ENCODE measurements around the gene BCAR1. TPM values are rescaled to one million over a fixed set of nuclear protein-coding genes. Genes with fewer than 3 reads are reported as not detected.

The BCAR1 gene
- total and polyA plus RNA-seq, 10 of the 15 experiments (the other 5 are each of a cell fraction or from before 2014, with no cell fraction given) = 0.13 to 14.1 (median 2.8) TPM; not detected in 1

- TF ChIP-seq BACH1 (IDR thresholded peaks at IDR 0.05; ENCODE audit: borderline replicate concordance) (no peak), TAF1 (IDR thresholded peaks at IDR 0.05; ENCODE audit: borderline replicate concordance, low read depth, low read length) (no peak), MYC (IDR thresholded peaks at IDR 0.05; ENCODE audit: insufficient read depth, insufficient read length, insufficient replicate concordance, low read length, severe bottlenecking) (no peak), ZSCAN29 (IDR thresholded peaks at IDR 0.05) (no peak)
These were observed 55.3 kb downstream of the BCAR1 start (continued) for GRCh38 chr16:75195811-75196790.

GRCh38 chr16:75193730-75194444 lies 57.5 kb downstream of the BCAR1 start:
- H4K20me1 ChIP-seq (ENCODE audit: control insufficient read depth, insufficient read depth) = no peaks in the 10 kb centered on the region
- H3K36me3 ChIP-seq (ENCODE audit: control insufficient read depth in 2 of 2, insufficient read depth in 2 of 2, low read length in 1 of 2) = no peaks in the 10 kb centered on the region
- ChIA-PET CTCF (no interaction called here), RAD21 (ENCODE audit: unreplicated experiment) (no interaction called here), POLR2A (no interaction called here), SMC1A (ENCODE audit: uncharacterized antibody, unreplicated experiment) (interaction anchor here (1.0 kb wide), 1 partner anchor 18 kb away, joined by 3 read pairs; no protein-coding TSS in a partner anchor)
- peaks cover 1 to 4% of the 10 kb centered on the region in 2 experiments for H3K27me3 ChIP-seq (replicated peaks in 1 of 2; ENCODE audit: control insufficient read depth in 2 of 2, insufficient read depth in 2 of 2, low read length in 1 of 2)
- H3K4me2 ChIP-seq (ENCODE audit: control insufficient read depth, insufficient read depth) = no peak overlapping the region
- no peak overlapping the region for H3K27ac ChIP-seq (ENCODE audit: control insufficient read depth, insufficient read depth)
- no TSS peak for BruUV-seq (replicated peaks)
- ATAC-seq (no peak), DNase-seq (ENCODE audit: low read depth, low spot score) (no peak), FAIRE-seq (no peak)
- H2AFZ ChIP-seq (ENCODE audit: control insufficient read depth, low read depth, low read length) = no peak overlapping the region
- H3K4me3 ChIP-seq = no peak overlapping the region
- 64% methylated on average over 10 of the region's 10 CpGs for whole genome bisulfite sequencing (ENCODE audit: insufficient coverage, insufficient replicate concordance, low lambda C conversion rate, missing lambda C conversion rate)
- no peaks in the 10 kb centered on the region for H3K4me1 ChIP-seq (ENCODE audit: control insufficient read depth, insufficient read depth, low read length)
- H3K79me2 ChIP-seq (ENCODE audit: control insufficient read depth, insufficient read depth, low read length) = no peaks in the 10 kb centered on the region
- H3K9me3 ChIP-seq (replicated peaks; ENCODE audit: control insufficient read depth, insufficient read depth, low read length) = no peaks in the 10 kb centered on the region
- in situ Hi-C loops (cut with MboI) = no loop called here
- intact Hi-C loops (cut with micrococcal nuclease; ENCODE audit: unreplicated experiment) = no loop called here
- no peak overlapping the region for H3K9ac ChIP-seq (ENCODE audit: control insufficient read depth, insufficient read depth, low read length)
- TF ChIP-seq PAX5 (IDR thresholded peaks at IDR 0.05; ENCODE audit: borderline replicate concordance, low read depth, low read length) (no peak), BCLAF1 (IDR thresholded peaks at IDR 0.05) (no peak), CUX1 (IDR thresholded peaks at IDR 0.05; ENCODE audit: insufficient replicate concordance, low read depth, low read length) (no peak)
- TF ChIP-seq, protein P1, sequence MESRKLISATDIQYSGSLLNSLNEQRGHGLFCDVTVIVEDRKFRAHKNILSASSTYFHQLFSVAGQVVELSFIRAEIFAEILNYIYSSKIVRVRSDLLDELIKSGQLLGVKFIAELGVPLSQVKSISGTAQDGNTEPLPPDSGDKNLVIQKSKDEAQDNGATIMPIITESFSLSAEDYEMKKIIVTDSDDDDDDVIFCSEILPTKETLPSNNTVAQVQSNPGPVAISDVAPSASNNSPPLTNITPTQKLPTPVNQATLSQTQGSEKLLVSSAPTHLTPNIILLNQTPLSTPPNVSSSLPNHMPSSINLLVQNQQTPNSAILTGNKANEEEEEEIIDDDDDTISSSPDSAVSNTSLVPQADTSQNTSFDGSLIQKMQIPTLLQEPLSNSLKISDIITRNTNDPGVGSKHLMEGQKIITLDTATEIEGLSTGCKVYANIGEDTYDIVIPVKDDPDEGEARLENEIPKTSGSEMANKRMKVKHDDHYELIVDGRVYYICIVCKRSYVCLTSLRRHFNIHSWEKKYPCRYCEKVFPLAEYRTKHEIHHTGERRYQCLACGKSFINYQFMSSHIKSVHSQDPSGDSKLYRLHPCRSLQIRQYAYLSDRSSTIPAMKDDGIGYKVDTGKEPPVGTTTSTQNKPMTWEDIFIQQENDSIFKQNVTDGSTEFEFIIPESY (IDR thresholded peaks at IDR 0.05) = no peak
